WTC11 (cell line): ENCODE results near the gene SOWAHA. TPM values are rescaled to one million over a fixed set of nuclear protein-coding genes. Genes with fewer than 3 reads are reported as not detected.
"Not testable (repeated sequence)": the region's sequence is repeated elsewhere in the genome, so short reads cannot be mapped to it uniquely, and the experiment has no call there.

Experiments
- ATAC-seq: fragments of 200-7000 bp; cut with Tn5 transposase; 2 replicates; pipeline ENCODE4 v1.10.0; 2021; ENCODE audit warnings: mild to moderate bottlenecking, moderate library complexity
- CTCF ChIA-PET: fragments of 300-600 bp; sonication (Branson Sonifier 250); formaldehyde crosslinking; loops from one replicate; lab custom pipeline; 2021; ENCODE audit warnings: antibody characterized with exemption; lab: Charles Lee
- POLR2A ChIA-PET: fragments of 350-600 bp; sonication (Branson Sonifier 250); formaldehyde crosslinking; loops from one replicate; lab custom pipeline; 2021; ENCODE audit warnings: antibody characterized with exemption; lab: Charles Lee
- DNase-seq: peaks from one replicate; pipeline ENCODE4 v3.0.0; 2021; ENCODE audit warnings: low spot score
- H3K27ac Mint-ChIP-seq: 2 replicates; pipeline ENCODE4 v1.8.0; 2021; ENCODE audit warnings: mixed read lengths
- H3K27me3 Mint-ChIP-seq: 2 replicates; pipeline ENCODE4 v1.8.0; 2021; ENCODE audit warnings: low read depth, mild to moderate bottlenecking, moderate library complexity, mixed read lengths
- H3K36me3 Mint-ChIP-seq: 2 replicates; pipeline ENCODE4 v1.8.0; 2021; ENCODE audit warnings: mixed read lengths
- H3K4me1 Mint-ChIP-seq: 2 replicates; pipeline ENCODE4 v1.8.0; 2022; ENCODE audit warnings: mixed read lengths
- H3K4me3 Mint-ChIP-seq: 2 replicates; pipeline ENCODE4 v1.8.0; 2021; ENCODE audit warnings: mild to moderate bottlenecking, moderate library complexity, mixed read lengths
- H3K9me3 Mint-ChIP-seq: 2 replicates; pipeline ENCODE4 v1.8.0; 2021; ENCODE audit warnings: mixed read lengths
- FOXK1 ChIP-seq: sonication (generic); formaldehyde crosslinking; IDR thresholded peaks from 2 replicates; pipeline ENCODE4 v1.8.0; 2022; ENCODE audit warnings: mild to moderate bottlenecking, moderate library complexity, missing genetic modification reagents
- FOXP1 ChIP-seq: sonication (generic); formaldehyde crosslinking; IDR thresholded peaks from 2 replicates; pipeline ENCODE4 v1.8.0; 2022; ENCODE audit warnings: missing genetic modification reagents, mild to moderate bottlenecking, moderate library complexity, borderline replicate concordance
- MYBL2 ChIP-seq: sonication (generic); formaldehyde crosslinking; IDR thresholded peaks from 2 replicates; pipeline ENCODE4 v1.8.1; 2023; ENCODE audit warnings: mild to moderate bottlenecking, moderate library complexity, missing genetic modification reagents
- NFE2L1 ChIP-seq: sonication (generic); formaldehyde crosslinking; IDR thresholded peaks from 2 replicates; pipeline ENCODE4 v1.8.1; 2023; ENCODE audit warnings: missing genetic modification reagents
- NR3C1 ChIP-seq: sonication (generic); formaldehyde crosslinking; conservative IDR thresholded peaks from 2 replicates; pipeline ENCODE4 v1.8.1; 2023; ENCODE audit warnings: low read depth, mild to moderate bottlenecking, missing genetic modification reagents
- USF2 ChIP-seq: sonication (generic); formaldehyde crosslinking; IDR thresholded peaks from 2 replicates; pipeline ENCODE4 v1.8.1; 2023; ENCODE audit warnings: mild to moderate bottlenecking, missing genetic modification reagents, moderate library complexity
- ZBTB21 ChIP-seq: sonication (generic); formaldehyde crosslinking; IDR thresholded peaks from 2 replicates; pipeline ENCODE4 v1.8.1; 2023; ENCODE audit warnings: mild to moderate bottlenecking, missing genetic modification reagents, borderline replicate concordance
- ZNF121 ChIP-seq: sonication (generic); formaldehyde crosslinking; IDR thresholded peaks from 2 replicates; pipeline ENCODE4 v1.8.0; 2023; ENCODE audit warnings: missing genetic modification reagents
- ZNF219 ChIP-seq: sonication (generic); formaldehyde crosslinking; IDR thresholded peaks from 2 replicates; pipeline ENCODE4 v1.8.0; 2023; ENCODE audit warnings: missing genetic modification reagents, mild to moderate bottlenecking, borderline replicate concordance
- ZNF232 ChIP-seq: sonication (generic); formaldehyde crosslinking; IDR thresholded peaks from 2 replicates; pipeline ENCODE4 v1.8.0; 2022; ENCODE audit warnings: mild to moderate bottlenecking, missing genetic modification reagents
- ZNF512 ChIP-seq: sonication (generic); formaldehyde crosslinking; IDR thresholded peaks from 2 replicates; pipeline ENCODE4 v1.8.1; 2022; ENCODE audit warnings: missing genetic modification reagents, borderline replicate concordance
- total RNA-seq: library from RNA; stranded (reverse); gene quantifications from 3 replicates; pipeline ENCODE4 v1.2.3, GENCODE V29; 2021
- TF ChIP-seq, protein P1 (sequence below): sonication (generic); formaldehyde crosslinking; IDR thresholded peaks from 2 replicates; pipeline ENCODE4 v1.8.1; 2023; ENCODE audit warnings: mild to moderate bottlenecking, missing genetic modification reagents
- TF ChIP-seq, protein P2 (sequence below): fragments of 250-450 bp; sonication (Bioruptor Pico); IDR thresholded peaks from 2 replicates; pipeline ENCODE4 v1.9.0; 2021; ENCODE audit warnings: mild to moderate bottlenecking

The SOWAHA gene
- total RNA-seq, 1 experiment from 2014 or later = 0.11 TPM

- TF ChIP-seq FOXK1 = no peak
- no peak for TF ChIP-seq ZNF232 (CRISPR knock-in tag)
- no peak for TF ChIP-seq NR3C1 (CRISPR knock-in tag)
- no peak for TF ChIP-seq ZNF219 (CRISPR knock-in tag)
- TF ChIP-seq NFE2L1 (CRISPR knock-in tag) = no peak
- TF ChIP-seq, protein P1, sequence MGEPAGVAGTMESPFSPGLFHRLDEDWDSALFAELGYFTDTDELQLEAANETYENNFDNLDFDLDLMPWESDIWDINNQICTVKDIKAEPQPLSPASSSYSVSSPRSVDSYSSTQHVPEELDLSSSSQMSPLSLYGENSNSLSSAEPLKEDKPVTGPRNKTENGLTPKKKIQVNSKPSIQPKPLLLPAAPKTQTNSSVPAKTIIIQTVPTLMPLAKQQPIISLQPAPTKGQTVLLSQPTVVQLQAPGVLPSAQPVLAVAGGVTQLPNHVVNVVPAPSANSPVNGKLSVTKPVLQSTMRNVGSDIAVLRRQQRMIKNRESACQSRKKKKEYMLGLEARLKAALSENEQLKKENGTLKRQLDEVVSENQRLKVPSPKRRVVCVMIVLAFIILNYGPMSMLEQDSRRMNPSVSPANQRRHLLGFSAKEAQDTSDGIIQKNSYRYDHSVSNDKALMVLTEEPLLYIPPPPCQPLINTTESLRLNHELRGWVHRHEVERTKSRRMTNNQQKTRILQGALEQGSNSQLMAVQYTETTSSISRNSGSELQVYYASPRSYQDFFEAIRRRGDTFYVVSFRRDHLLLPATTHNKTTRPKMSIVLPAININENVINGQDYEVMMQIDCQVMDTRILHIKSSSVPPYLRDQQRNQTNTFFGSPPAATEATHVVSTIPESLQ = no peak
- no peak for TF ChIP-seq MYBL2
- TF ChIP-seq, protein P2, sequence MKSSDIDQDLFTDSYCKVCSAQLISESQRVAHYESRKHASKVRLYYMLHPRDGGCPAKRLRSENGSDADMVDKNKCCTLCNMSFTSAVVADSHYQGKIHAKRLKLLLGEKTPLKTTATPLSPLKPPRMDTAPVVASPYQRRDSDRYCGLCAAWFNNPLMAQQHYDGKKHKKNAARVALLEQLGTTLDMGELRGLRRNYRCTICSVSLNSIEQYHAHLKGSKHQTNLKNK = no peak
Observed at GRCh38 chr5:132853790-132854189, 40.7 kb downstream of the SOWAHA start (continued).

DNA sequence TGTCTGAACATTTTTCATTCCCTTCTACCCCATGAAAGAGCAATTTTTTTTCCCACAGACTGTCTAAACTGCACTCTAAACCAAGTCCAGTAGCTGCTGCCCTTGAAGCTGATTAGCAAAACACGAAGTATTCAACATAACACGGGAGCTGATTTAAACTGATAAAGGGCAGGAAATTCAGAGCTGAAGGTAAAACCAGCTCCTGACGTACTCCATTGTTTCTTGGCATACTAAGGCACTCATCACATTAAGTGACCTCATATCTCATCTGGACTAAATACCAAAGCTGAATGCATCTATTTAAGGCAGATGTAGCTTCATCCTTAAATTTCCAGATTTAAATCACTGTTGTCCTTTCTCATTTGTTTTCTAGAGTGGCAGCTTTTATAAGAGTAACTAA, 41.2 kb downstream of the SOWAHA start:
- H3K27me3 Mint-ChIP-seq = no peaks in the 10 kb centered on the region

GRCh38 chr5:132854992-132855391, 41.9 kb downstream of the SOWAHA start:
- H3K36me3 Mint-ChIP-seq, H3K27me3 Mint-ChIP-seq, ATAC-seq, H3K4me1 Mint-ChIP-seq, H3K9me3 Mint-ChIP-seq, DNase-seq, H3K27ac Mint-ChIP-seq, H3K4me3 Mint-ChIP-seq: not testable (repeated sequence)
- CTCF ChIA-PET = interaction anchor here (1.2 to 1.7 kb wide), 6 partner anchors 11 to 393 kb away, joined by 3 to 10 read pairs (median 5); partner anchors contain the start of genes CCNI2, GDF9 and UQCRQ
- POLR2A ChIA-PET = interaction anchor here (0.6 kb wide), 1 partner anchor 101 kb away, joined by 3 read pairs; no protein-coding TSS in a partner anchor

More for the DNA sequence above, 41.2 kb downstream of the SOWAHA start:
- ATAC-seq (peak; percentile 26; the same call in 1 of the 2 replicates), DNase-seq (no peak)
- CTCF ChIA-PET = interaction anchor here (0.6 to 1.7 kb wide), 10 partner anchors 11 to 444 kb away, joined by 3 to 10 read pairs (median 4); partner anchors contain the start of genes CCNI2, GDF9 and UQCRQ
- TF ChIP-seq ZNF232 (CRISPR knock-in tag) = no peak
- TF ChIP-seq USF2 = no peak
- TF ChIP-seq ZNF512 (CRISPR knock-in tag) = no peak
- peaks cover 8% of the 10 kb centered on the region for H3K4me1 Mint-ChIP-seq
- H3K27ac Mint-ChIP-seq = peak overlapping the region; percentile 90
- no peaks in the 10 kb centered on the region for H3K9me3 Mint-ChIP-seq
- no peaks in the 10 kb centered on the region for H3K36me3 Mint-ChIP-seq
- POLR2A ChIA-PET = interaction anchor here (0.6 kb wide), 1 partner anchor 101 kb away, joined by 3 read pairs; no protein-coding TSS in a partner anchor
- H3K4me3 Mint-ChIP-seq = no peak overlapping the region

DNA sequence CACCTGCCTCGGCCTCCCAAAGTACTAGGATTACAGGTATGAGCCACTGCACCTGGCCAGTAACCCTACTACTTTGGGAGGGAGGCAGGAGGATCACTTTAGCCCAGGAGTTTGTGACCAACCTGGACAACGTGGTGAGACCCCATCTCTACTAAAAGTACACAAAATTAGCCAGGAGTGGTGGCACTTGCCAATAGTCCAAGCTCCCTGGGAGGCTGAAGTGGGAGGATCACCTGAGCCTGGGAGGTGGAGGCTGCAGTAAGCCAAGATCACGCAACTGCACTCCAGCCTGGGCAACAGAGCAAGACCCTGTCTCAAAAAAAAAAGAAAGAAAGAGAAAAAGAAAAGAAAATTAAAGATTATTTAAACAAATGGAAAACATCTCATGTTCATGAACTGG, 42.9 kb downstream of the SOWAHA start:
- TF ChIP-seq FOXP1 (CRISPR knock-in tag) (no peak), ZBTB21 (CRISPR knock-in tag) (no peak), ZNF121 (CRISPR knock-in tag) (peak; percentile 54; the same call in 1 of the 2 replicates)
- no peak overlapping the region for H3K27ac Mint-ChIP-seq
- H3K4me1 Mint-ChIP-seq = peaks cover 8% of the 10 kb centered on the region
- ATAC-seq = no peak
- no peaks in the 10 kb centered on the region for H3K36me3 Mint-ChIP-seq
- ChIA-PET POLR2A (no interaction called here), CTCF (interaction anchor here (1.2 kb wide), 1 partner anchor 28 kb away, joined by 3 read pairs; no protein-coding TSS in a partner anchor)
- H3K4me3 Mint-ChIP-seq = no peak overlapping the region
- DNase-seq = no peak
- H3K9me3 Mint-ChIP-seq = no peaks in the 10 kb centered on the region
- no peaks in the 10 kb centered on the region for H3K27me3 Mint-ChIP-seq
